Measurements from ENCODE around the gene STK25.

- TF ChIP-seq CTCF (IDR thresholded peaks at IDR 0.05) (no peak), EZH2 (IDR thresholded peaks at IDR 0.05; ENCODE audit: borderline replicate concordance, insufficient read depth, low read depth, low read length, poor library complexity, severe bottlenecking) (no peak)
Observed at GRCh38 chr2:241443486-241444223, 64.7 kb downstream of the STK25 start.
